ENCODE data around the gene CDC7.

Gene CDC7

DNA sequence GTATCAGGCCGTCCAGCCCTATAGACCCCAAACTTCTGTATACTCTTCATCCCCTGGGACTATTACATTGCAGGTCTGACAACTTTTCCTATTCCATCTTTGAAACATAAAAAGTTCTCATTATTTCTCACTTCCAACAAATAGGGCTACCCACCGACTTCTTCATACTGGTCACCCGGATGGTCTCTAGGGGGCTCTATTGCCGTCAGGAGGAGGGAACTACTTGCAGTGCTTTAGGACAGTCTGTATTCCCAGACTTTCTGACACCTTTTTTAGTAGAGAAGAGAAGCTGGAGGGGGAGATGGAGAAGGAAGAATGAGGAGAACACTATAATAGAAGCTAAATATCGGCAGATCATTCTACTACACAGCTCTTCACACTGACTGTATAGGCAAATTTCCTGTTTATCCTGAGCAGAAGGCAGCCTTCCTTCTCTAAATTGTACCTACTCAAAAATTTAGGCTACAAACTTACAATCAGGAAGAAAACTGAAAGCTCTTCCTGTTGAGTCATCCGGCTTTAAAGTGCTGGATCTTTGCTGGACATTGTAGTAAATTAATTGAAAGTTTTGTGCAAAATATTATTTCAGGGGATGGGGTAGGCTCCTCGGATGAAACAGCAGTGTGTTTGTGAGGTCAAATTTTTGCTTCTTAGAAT is 54.6 kb downstream of the CDC7 start:
- Histone ChIP-seq H3K4me1 (ENCODE audit: control insufficient read depth in 5 of 5, insufficient read depth in 5 of 5, low read length in 5 of 5) (peaks cover 0 to 21% (median 13%) of the 10 kb centered on the region in 5 donors), H3K4me3 (ENCODE audit: low read depth in 1 of 5, low read length in 5 of 5) (no peak overlapping the region), H3K27ac (ENCODE audit: low read depth, low read length) (no peak overlapping the region), H3K27me3 (ENCODE audit: control insufficient read depth in 5 of 5, insufficient read depth in 4 of 5, low read length in 5 of 5) (no peaks in the 10 kb centered on the region), H3K9me3 (ENCODE audit: control insufficient read depth in 5 of 5, low read length in 5 of 5) (no peaks in the 10 kb centered on the region), H3K9ac (ENCODE audit: low read length in 5 of 5) (peak overlapping the region in 1 of 5 donors; percentile 40), H3K36me3 (ENCODE audit: control insufficient read depth in 5 of 5, insufficient read depth in 5 of 5, low read length in 5 of 5) (no peaks in the 10 kb centered on the region)

DNA sequence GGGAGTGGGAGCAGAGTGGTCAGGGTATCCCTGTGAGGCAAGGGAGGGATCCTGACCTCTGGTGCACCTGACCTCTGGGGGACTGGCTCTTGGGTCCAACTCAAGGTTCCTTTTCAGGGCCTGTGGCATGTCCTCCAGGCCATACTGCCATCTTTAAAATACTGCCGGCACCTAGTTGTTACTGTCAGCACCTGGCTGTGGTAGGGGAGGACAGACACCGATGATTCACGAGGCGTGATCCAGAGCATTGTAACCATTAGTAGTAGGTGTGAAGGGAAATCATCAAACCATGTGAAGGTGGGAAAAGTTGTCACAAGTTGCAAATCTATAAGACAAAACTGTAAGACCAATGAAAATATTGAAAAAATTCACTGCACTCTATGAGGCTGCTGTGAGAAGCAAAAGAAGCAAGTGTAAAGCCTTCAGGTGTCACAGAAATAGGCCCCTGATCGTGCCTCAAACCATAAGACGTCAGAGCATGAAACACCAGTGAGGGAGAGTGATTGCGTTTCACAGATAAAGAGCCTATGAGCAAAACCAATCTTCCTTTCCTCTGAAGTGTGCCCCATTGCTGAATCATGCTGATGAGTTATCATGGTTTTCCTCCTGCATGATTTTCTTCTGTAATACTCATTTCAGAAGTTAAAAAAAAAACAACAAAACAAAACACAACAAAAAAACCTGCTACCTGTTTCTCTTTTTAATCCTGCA is 55.3 kb downstream of the CDC7 start:
- Histone ChIP-seq H3K36me3 (ENCODE audit: control insufficient read depth in 5 of 5, insufficient read depth in 5 of 5, low read length in 5 of 5) (no peaks in the 10 kb centered on the region), H3K9me3 (ENCODE audit: control insufficient read depth in 5 of 5, low read length in 5 of 5) (no peaks in the 10 kb centered on the region), H3K27me3 (ENCODE audit: control insufficient read depth in 5 of 5, insufficient read depth in 4 of 5, low read length in 5 of 5) (no peaks in the 10 kb centered on the region), H3K9ac (ENCODE audit: low read length in 5 of 5) (no peak overlapping the region), H3K4me3 (ENCODE audit: low read depth in 1 of 5, low read length in 5 of 5) (no peak overlapping the region), H3K27ac (ENCODE audit: low read depth, low read length) (no peak overlapping the region), H3K4me1 (ENCODE audit: control insufficient read depth in 5 of 5, insufficient read depth in 5 of 5, low read length in 5 of 5) (peaks cover 0 to 21% (median 13%) of the 10 kb centered on the region in 5 donors)

DNA sequence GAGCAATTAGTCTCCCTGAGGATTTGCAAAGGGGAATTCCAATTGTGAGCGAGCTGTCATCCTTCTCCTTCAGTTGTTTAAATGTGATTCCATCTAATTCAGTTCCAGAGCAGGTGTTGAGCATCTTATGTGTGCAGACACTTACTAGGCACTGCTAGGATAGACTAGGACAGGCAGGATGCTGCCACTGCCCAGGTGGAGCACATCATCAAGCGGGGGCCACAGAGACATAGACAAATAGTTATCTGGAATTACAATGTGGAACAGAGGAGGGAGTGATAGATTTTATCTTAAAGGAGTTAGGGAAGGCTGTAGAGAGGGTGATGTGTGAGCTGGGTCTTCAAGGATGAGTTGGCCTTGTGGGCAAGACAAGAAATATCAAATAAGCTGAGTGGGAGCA is 55.9 kb downstream of the CDC7 start:
- Histone ChIP-seq H3K4me1 (ENCODE audit: control insufficient read depth in 5 of 5, insufficient read depth in 5 of 5, low read length in 5 of 5) (peaks cover 0 to 21% (median 13%) of the 10 kb centered on the region in 5 donors), H3K9ac (ENCODE audit: low read length in 5 of 5) (no peak overlapping the region), H3K4me3 (ENCODE audit: low read depth in 1 of 5, low read length in 5 of 5) (no peak overlapping the region), H3K27ac (ENCODE audit: low read depth, low read length) (no peak overlapping the region), H3K36me3 (ENCODE audit: control insufficient read depth in 5 of 5, insufficient read depth in 5 of 5, low read length in 5 of 5) (no peaks in the 10 kb centered on the region), H3K9me3 (ENCODE audit: control insufficient read depth in 5 of 5, low read length in 5 of 5) (no peaks in the 10 kb centered on the region), H3K27me3 (ENCODE audit: control insufficient read depth in 5 of 5, insufficient read depth in 4 of 5, low read length in 5 of 5) (no peaks in the 10 kb centered on the region)

DNA sequence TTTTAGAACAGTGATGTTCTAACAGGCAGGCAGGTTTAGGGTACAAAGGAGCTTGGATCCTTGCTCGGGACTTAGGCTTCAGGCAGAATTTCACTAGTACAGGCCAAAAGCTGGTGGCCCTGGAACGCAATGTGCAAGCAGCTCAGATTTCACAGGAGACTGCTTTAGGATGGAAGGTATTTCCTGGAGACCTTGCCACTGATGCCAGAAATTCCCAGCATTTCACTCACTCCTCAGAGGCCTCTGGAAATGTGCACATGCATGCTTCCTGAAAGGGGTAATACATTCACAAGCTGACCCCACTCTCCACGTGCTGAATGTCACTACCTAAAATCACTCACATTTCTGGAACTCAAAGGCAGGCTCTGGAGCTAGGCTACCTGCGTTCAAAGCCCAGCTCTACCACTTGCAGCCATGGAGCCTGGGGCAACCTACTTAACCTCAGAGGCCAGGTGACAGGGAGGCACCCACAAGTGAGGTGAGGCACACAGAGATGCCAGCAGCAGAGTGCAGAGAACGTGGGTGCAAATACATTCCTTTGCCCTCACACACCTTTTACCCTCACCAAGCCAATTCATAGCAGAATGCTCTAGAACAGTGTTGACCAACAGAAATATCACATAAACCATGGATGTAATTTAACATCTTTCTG is 56.5 kb downstream of the CDC7 start:
- H3K27me3 ChIP-seq (ENCODE audit: control insufficient read depth in 5 of 5, insufficient read depth in 4 of 5, low read length in 5 of 5), result no peaks in the 10 kb centered on the region
- H3K27ac ChIP-seq (ENCODE audit: low read depth, low read length), result no peak overlapping the region

DNA sequence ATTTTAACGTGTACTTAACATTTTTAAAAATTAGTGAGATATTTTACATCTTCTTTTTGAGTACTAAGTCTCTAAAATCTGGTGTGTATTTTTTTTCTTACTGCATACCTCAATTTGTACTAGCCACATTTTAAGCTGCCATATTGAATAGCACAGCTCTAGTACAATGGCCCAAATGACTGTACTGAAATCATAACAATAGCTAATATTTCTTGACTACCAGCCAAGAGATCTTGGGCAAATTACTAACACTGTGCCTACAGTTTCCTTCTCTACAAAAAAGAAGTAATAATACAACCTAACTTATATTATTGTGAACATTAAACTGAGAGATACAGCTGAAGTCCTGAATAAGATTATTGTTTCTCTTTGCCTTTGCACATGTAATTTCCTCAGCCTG is 57.2 kb downstream of the CDC7 start:
- Histone ChIP-seq H3K27me3 (ENCODE audit: control insufficient read depth in 5 of 5, insufficient read depth in 4 of 5, low read length in 5 of 5) (no peaks in the 10 kb centered on the region), H3K36me3 (ENCODE audit: control insufficient read depth in 5 of 5, insufficient read depth in 5 of 5, low read length in 5 of 5) (no peaks in the 10 kb centered on the region), H3K9ac (ENCODE audit: low read length in 5 of 5) (no peak overlapping the region), H3K27ac (ENCODE audit: low read depth, low read length) (no peak overlapping the region), H3K9me3 (ENCODE audit: control insufficient read depth in 5 of 5, low read length in 5 of 5) (no peaks in the 10 kb centered on the region), H3K4me3 (ENCODE audit: low read depth in 1 of 5, low read length in 5 of 5) (no peak overlapping the region), H3K4me1 (ENCODE audit: control insufficient read depth in 5 of 5, insufficient read depth in 5 of 5, low read length in 5 of 5) (peaks cover 0 to 15% (median 10%) of the 10 kb centered on the region in 5 donors)

More for the DNA sequence above, 56.5 kb downstream of the CDC7 start:
- Histone ChIP-seq H3K36me3 (ENCODE audit: control insufficient read depth in 5 of 5, insufficient read depth in 5 of 5, low read length in 5 of 5) (no peaks in the 10 kb centered on the region), H3K9ac (ENCODE audit: low read length in 5 of 5) (no peak overlapping the region), H3K4me1 (ENCODE audit: control insufficient read depth in 5 of 5, insufficient read depth in 5 of 5, low read length in 5 of 5) (peaks cover 0 to 21% (median 13%) of the 10 kb centered on the region in 5 donors), H3K4me3 (ENCODE audit: low read depth in 1 of 5, low read length in 5 of 5) (no peak overlapping the region), H3K9me3 (ENCODE audit: control insufficient read depth in 5 of 5, low read length in 5 of 5) (no peaks in the 10 kb centered on the region)

DNA sequence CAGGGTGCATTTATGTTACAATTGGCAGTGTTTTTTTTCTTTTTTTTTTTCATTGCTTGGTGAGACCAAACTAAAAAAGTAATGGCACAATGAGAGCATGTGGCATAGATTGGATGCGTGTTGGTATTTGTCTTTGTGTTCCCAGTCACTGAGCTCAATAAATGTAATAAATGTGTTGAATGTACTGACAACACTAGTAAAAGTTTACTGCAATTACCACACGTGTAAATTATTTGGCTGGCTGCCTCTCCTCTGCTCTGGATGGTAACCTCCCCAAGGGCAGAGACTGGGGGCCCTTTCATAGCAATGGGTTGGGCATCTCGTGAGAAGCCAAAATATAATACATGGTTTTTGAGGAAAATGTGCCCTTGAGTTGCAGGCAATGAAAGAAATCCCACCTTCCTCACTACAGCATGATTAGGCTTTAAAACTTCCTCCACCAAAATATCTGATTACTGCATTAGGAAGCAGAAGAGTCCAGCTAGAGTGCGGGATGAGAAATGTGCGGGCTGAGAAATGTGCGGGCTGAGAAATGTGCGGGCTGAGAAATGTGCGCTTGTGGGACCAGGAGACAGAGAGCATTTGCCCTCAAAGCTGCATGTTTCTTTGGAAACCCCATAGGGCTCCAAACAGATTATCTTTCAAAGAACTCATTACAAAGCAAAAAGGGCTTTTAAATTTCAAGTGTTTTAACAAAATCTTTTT is 58.5 kb downstream of the CDC7 start:
- H3K4me1 ChIP-seq (ENCODE audit: control insufficient read depth in 5 of 5, insufficient read depth in 5 of 5, low read length in 5 of 5), result peaks cover 0 to 13% (median 6%) of the 10 kb centered on the region in 5 donors
- no peak overlapping the region for H3K27ac ChIP-seq (ENCODE audit: low read depth, low read length)
- no peak overlapping the region for H3K4me3 ChIP-seq (ENCODE audit: low read depth in 1 of 5, low read length in 5 of 5)
- no peak overlapping the region for H3K9ac ChIP-seq (ENCODE audit: low read length in 5 of 5)
- no peaks in the 10 kb centered on the region for H3K9me3 ChIP-seq (ENCODE audit: control insufficient read depth in 5 of 5, low read length in 5 of 5)
- H3K27me3 ChIP-seq (ENCODE audit: control insufficient read depth in 5 of 5, insufficient read depth in 4 of 5, low read length in 5 of 5), result no peaks in the 10 kb centered on the region
- no peaks in the 10 kb centered on the region for H3K36me3 ChIP-seq (ENCODE audit: control insufficient read depth in 5 of 5, insufficient read depth in 5 of 5, low read length in 5 of 5)

DNA sequence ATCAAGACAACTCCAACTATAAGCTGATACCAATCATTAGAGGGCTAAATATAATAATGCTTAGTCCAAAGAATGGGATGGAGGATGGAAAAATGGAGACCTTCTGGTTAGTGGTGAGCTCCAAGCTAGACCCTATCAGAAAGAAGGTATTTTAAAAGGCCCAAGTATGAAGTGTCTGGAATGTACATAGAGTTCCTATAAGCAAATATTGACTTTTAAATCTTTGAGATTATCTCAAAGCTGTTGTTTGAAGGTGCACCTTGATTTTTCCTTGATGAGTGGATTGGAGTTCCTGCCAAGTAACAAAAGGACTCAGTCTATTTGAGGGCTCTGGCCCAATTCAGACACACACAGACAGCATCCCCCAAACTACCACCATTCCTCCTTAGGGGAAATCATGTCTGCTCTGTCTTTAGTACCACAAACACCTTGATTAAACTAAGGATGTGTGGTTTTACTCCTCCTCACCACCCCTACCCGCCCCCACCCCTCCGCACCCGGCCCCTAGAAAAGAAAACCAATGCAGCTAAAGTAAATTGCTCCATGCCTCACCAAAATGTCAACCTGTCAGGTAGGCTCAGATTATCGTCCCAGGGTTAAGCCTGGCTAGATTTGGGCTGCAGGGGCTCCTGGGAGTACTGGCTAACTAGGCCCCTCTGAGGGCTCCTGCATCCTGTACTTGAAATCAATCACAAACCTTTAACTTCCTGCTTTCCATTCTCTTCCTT is 59.4 kb downstream of the CDC7 start:
- H3K36me3 ChIP-seq (ENCODE audit: control insufficient read depth in 5 of 5, insufficient read depth in 5 of 5, low read length in 5 of 5), result no peaks in the 10 kb centered on the region
- peaks cover 0 to 13% (median 8%) of the 10 kb centered on the region in 5 donors for H3K4me1 ChIP-seq (ENCODE audit: control insufficient read depth in 5 of 5, insufficient read depth in 5 of 5, low read length in 5 of 5)
- H3K9me3 ChIP-seq (ENCODE audit: control insufficient read depth in 5 of 5, low read length in 5 of 5), result no peaks in the 10 kb centered on the region
- H3K4me3 ChIP-seq (ENCODE audit: low read depth in 1 of 5, low read length in 5 of 5), result no peak overlapping the region
- H3K27me3 ChIP-seq (ENCODE audit: control insufficient read depth in 5 of 5, insufficient read depth in 4 of 5, low read length in 5 of 5), result no peaks in the 10 kb centered on the region
- no peak overlapping the region for H3K27ac ChIP-seq (ENCODE audit: low read depth, low read length)
- H3K9ac ChIP-seq (ENCODE audit: low read length in 5 of 5), result no peak overlapping the region

DNA sequence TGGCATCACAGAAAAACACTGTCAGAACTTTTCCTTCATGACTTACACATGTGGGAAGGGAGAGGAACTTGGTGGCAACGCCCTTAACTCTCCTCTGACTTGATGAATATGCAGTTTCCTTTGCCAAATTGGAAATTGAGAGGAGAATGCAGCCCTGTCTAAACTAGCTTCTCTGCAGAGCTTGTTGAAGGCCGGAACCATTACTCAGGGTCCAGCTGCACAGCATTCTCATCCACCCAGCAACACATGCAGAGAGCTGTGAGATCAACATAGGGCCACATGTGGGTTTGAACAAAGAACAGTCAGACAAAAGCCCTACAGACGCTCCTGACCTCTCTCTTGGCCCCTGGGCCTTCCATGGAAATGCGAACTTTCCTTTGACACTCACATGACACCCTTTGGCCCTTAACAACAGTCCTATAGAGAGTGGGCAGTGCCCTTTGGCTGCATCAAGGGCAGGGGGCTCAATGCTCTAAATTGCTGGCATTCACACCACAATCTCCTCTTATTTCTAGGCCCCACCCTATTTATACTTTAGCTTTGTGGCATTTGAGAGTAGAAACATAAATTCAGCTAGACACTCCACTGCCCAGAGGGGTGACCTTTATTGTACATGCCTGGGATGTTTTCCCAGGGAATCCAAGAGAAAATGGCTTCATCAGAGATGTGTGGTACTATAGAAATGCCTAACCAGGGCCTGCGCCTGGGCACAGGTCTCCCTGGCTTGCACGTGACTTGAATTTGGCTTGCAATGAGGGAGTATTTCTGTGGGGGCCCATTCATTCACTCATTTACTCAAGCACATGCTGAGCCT is 64.4 kb downstream of the CDC7 start:
- Histone ChIP-seq H3K36me3 (ENCODE audit: control insufficient read depth in 5 of 5, insufficient read depth in 5 of 5, low read length in 5 of 5) (no peaks in the 10 kb centered on the region), H3K9ac (ENCODE audit: low read length in 5 of 5) (no peak overlapping the region), H3K4me3 (ENCODE audit: low read depth in 1 of 5, low read length in 5 of 5) (no peak overlapping the region), H3K27ac (ENCODE audit: low read depth, low read length) (peak overlapping the region; percentile 54), H3K27me3 (ENCODE audit: control insufficient read depth in 5 of 5, insufficient read depth in 4 of 5, low read length in 5 of 5) (no peaks in the 10 kb centered on the region), H3K9me3 (ENCODE audit: control insufficient read depth in 5 of 5, low read length in 5 of 5) (no peaks in the 10 kb centered on the region), H3K4me1 (ENCODE audit: control insufficient read depth in 5 of 5, insufficient read depth in 5 of 5, low read length in 5 of 5) (peaks cover 6 to 18% (median 16%) of the 10 kb centered on the region in 5 donors)

DNA sequence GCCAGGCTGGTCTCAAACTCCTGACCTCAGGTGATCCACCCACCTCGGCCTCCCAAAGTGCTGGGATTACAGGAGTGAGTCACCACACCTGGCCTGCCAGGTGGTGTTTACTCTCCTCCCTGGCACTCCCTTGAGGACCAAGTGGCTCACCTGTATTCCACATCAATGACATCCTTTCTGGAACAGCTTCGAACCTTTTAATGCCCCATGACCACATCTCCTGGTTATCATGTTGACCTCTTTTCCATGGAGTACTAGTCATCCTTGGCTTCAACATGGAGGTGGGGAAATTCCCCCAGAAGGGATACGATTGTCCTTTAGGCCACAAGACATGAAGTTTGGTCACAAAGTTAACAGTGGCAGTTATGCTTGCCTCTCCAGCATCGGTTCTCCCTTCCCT is 66.9 kb downstream of the CDC7 start:
- Histone ChIP-seq H3K4me3 (ENCODE audit: low read depth in 1 of 5, low read length in 5 of 5) (no peak overlapping the region), H3K9me3 (ENCODE audit: control insufficient read depth in 5 of 5, low read length in 5 of 5) (no peaks in the 10 kb centered on the region), H3K4me1 (ENCODE audit: control insufficient read depth in 5 of 5, insufficient read depth in 5 of 5, low read length in 5 of 5) (peaks cover 8 to 39% (median 37%) of the 10 kb centered on the region in 5 donors), H3K27me3 (ENCODE audit: control insufficient read depth in 5 of 5, insufficient read depth in 4 of 5, low read length in 5 of 5) (no peaks in the 10 kb centered on the region), H3K36me3 (ENCODE audit: control insufficient read depth in 5 of 5, insufficient read depth in 5 of 5, low read length in 5 of 5) (no peaks in the 10 kb centered on the region), H3K9ac (ENCODE audit: low read length in 5 of 5) (no peak overlapping the region), H3K27ac (ENCODE audit: low read depth, low read length) (no peak overlapping the region)
